ENCODE measurements around the gene DNAAF5.

DNA sequence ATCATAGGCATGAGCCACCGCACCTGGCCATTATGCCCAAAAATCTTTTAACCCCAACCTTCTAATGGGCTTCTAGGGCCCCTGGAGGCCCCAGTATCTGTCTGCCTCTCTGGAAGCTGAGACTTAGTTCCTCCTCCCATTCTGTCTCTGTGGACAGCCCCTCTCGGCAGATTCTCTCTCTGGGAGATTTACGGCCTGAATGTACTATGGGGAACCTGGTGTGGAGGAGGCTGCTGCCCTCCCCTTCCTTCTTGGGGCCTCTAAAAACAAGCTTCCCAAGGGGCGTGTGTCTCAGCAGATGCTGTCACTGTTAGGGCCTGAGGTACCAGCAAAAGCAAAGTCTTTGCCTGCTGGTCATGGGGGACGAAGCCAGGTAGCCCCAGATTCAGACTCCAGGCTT lies 36.4 kb downstream of the DNAAF5 start:
- TF ChIP-seq, protein P1, sequence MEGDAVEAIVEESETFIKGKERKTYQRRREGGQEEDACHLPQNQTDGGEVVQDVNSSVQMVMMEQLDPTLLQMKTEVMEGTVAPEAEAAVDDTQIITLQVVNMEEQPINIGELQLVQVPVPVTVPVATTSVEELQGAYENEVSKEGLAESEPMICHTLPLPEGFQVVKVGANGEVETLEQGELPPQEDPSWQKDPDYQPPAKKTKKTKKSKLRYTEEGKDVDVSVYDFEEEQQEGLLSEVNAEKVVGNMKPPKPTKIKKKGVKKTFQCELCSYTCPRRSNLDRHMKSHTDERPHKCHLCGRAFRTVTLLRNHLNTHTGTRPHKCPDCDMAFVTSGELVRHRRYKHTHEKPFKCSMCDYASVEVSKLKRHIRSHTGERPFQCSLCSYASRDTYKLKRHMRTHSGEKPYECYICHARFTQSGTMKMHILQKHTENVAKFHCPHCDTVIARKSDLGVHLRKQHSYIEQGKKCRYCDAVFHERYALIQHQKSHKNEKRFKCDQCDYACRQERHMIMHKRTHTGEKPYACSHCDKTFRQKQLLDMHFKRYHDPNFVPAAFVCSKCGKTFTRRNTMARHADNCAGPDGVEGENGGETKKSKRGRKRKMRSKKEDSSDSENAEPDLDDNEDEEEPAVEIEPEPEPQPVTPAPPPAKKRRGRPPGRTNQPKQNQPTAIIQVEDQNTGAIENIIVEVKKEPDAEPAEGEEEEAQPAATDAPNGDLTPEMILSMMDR (conservative IDR thresholded peaks at IDR 0.05; ENCODE audit: low read length), result no peak
- TF ChIP-seq EZH2phosphoT487 (IDR thresholded peaks at IDR 0.05; ENCODE audit: borderline replicate concordance), result no peak
